Measurements from ENCODE around the gene ZNF134.

DNA sequence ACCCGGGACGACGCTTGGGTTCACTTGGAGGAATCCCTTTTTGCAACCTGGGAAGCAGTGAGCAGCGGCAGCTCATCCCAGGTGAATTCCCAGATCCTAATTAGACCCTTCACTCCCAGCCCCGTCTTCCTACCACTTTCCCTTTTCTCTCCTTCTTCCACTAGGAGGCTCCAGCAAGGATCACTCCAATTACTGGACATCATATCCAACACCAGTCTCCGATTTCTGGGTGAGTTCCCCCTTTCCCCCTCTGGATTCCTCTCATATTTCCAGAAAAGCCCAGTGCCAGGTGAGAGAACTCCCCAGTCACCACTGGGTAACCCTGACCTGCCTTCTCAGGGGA lies 37.6 kb downstream of the ZNF134 start:
- TF ChIP-seq, protein P1, sequence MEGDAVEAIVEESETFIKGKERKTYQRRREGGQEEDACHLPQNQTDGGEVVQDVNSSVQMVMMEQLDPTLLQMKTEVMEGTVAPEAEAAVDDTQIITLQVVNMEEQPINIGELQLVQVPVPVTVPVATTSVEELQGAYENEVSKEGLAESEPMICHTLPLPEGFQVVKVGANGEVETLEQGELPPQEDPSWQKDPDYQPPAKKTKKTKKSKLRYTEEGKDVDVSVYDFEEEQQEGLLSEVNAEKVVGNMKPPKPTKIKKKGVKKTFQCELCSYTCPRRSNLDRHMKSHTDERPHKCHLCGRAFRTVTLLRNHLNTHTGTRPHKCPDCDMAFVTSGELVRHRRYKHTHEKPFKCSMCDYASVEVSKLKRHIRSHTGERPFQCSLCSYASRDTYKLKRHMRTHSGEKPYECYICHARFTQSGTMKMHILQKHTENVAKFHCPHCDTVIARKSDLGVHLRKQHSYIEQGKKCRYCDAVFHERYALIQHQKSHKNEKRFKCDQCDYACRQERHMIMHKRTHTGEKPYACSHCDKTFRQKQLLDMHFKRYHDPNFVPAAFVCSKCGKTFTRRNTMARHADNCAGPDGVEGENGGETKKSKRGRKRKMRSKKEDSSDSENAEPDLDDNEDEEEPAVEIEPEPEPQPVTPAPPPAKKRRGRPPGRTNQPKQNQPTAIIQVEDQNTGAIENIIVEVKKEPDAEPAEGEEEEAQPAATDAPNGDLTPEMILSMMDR (IDR thresholded peaks at IDR 0.05) = no peak
- no peak for TF ChIP-seq POLR2A (IDR thresholded peaks at IDR 0.05)
